PFSK-1 (cell line): ENCODE measurements around the gene OR2AK2.

Source experiments
- FOXP2 ChIP-seq: optimal IDR thresholded peaks from 2 replicates; pipeline ENCODE3; 2011; ENCODE audit warnings: borderline replicate concordance, control low read depth, inconsistent platforms; ENCODE audit not compliant: insufficient read depth; ENCODE audit errors: extremely low read length, extremely low read depth
- POLR2AphosphoS5 ChIP-seq: IDR thresholded peaks from 2 replicates; pipeline ENCODE4 v1.6.1; 2012; ENCODE audit warnings: low read depth, mild to moderate bottlenecking, control low read depth, low read length, moderate library complexity
- REST ChIP-seq, 2 experiments: IDR thresholded peaks; 2 replicates each; pipeline versions ENCODE4 v1.6.1 to v1.8.0; 2011 to 2012; ENCODE audit warnings: low read depth in 2 of 2, low read length in 2 of 2, control low read depth in 1 of 2, inconsistent platforms in 1 of 2, mild to moderate bottlenecking in 1 of 2, moderate library complexity in 1 of 2; ENCODE audit not compliant: insufficient read depth in 1 of 2
- SIN3A ChIP-seq: IDR thresholded peaks from 2 replicates; pipeline ENCODE4 v1.6.1; 2012; ENCODE audit warnings: mild to moderate bottlenecking, low read length, moderate library complexity, borderline replicate concordance; ENCODE audit not compliant: insufficient read depth
- TAF1 ChIP-seq: IDR thresholded peaks from 2 replicates; pipeline ENCODE4 v1.6.1; 2012; ENCODE audit warnings: low read length, control low read depth, borderline replicate concordance; ENCODE audit not compliant: insufficient read depth

Gene OR2AK2

GRCh38 chr1:248007778-248008177 is 42.7 kb downstream of the OR2AK2 start:
- TF ChIP-seq FOXP2 (no peak), TAF1 (no peak), SIN3A (no peak), POLR2AphosphoS5 (no peak), REST (IDR thresholded peaks at IDR 0.05; ENCODE audit: insufficient read depth in 1 of 2, low read depth in 2 of 2, low read length in 2 of 2) (no peak)

GRCh38 chr1:248009681-248010080 is 44.6 kb downstream of the OR2AK2 start:
- TF ChIP-seq FOXP2 (no peak), POLR2AphosphoS5 (no peak), TAF1 (no peak), REST (IDR thresholded peaks at IDR 0.05; ENCODE audit: insufficient read depth in 1 of 2, low read depth in 2 of 2, low read length in 2 of 2) (no peak)

- no peak for TF ChIP-seq POLR2AphosphoS5
- TF ChIP-seq FOXP2 = no peak
- TF ChIP-seq SIN3A = no peak
- TF ChIP-seq REST (IDR thresholded peaks at IDR 0.05; ENCODE audit: insufficient read depth in 1 of 2, low read depth in 2 of 2, low read length in 2 of 2) = no peak
- TF ChIP-seq TAF1 = no peak
Observed at GRCh38 chr1:248013229-248013710, 48.2 kb downstream of the OR2AK2 start, which contains the start of gene OR2L5. OR2L5 (plus strand) TSS chr1:248013660; CDS start chr1:248021948, 8,288 bp downstream.

GRCh38 chr1:248015803-248016202 is 50.8 kb downstream of the OR2AK2 start:
- TF ChIP-seq FOXP2 (no peak), REST (IDR thresholded peaks at IDR 0.05; ENCODE audit: insufficient read depth in 1 of 2, low read depth in 2 of 2, low read length in 2 of 2) (no peak), TAF1 (no peak), SIN3A (no peak), POLR2AphosphoS5 (no peak)
